GM23248 (cell line): ENCODE results near the gene PTPN6. TPM values are rescaled to one million over a fixed set of nuclear protein-coding genes. Genes with fewer than 3 reads are reported as not detected.

Source experiments
- DNase-seq: peaks from one replicate; pipeline ENCODE4 v3.0.0-alpha.2; 2015
- H2AFZ ChIP-seq: fragments of 200-600 bp; sonication (generic); 2 replicates; pipeline ENCODE4 v1.6.1; 2016; ENCODE audit warnings: antibody characterized with exemption
- H3F3A ChIP-seq: fragments of 200-600 bp; sonication (generic); 2 replicates; pipeline ENCODE4 v1.6.1; 2016; ENCODE audit warnings: mild to moderate bottlenecking, antibody characterized with exemption, mixed run types; ENCODE audit not compliant: insufficient read depth
- H3K27ac ChIP-seq: fragments of 200-600 bp; sonication (generic); 2 replicates; pipeline ENCODE4 v1.5.1; 2016; ENCODE audit warnings: mild to moderate bottlenecking
- H3K27me3 ChIP-seq: fragments of 200-600 bp; sonication (generic); replicated peaks from 2 replicates; pipeline ENCODE4 v1.6.1; 2016; ENCODE audit warnings: mild to moderate bottlenecking; ENCODE audit not compliant: insufficient read depth
- H3K36me3 ChIP-seq: fragments of 200-600 bp; sonication (generic); 2 replicates; pipeline ENCODE4 v1.6.1; 2016; ENCODE audit warnings: low read depth, mild to moderate bottlenecking
- H3K4me1 ChIP-seq: fragments of 200-600 bp; sonication (generic); 2 replicates; pipeline ENCODE4 v1.6.1; 2016; ENCODE audit warnings: mild to moderate bottlenecking; ENCODE audit not compliant: insufficient read depth
- H3K4me2 ChIP-seq: fragments of 200-600 bp; sonication (generic); one replicate; pipeline ENCODE4 v1.6.1; 2016; ENCODE audit warnings: mild to moderate bottlenecking; ENCODE audit not compliant: unreplicated experiment
- H3K4me3 ChIP-seq: fragments of 200-600 bp; sonication (generic); 2 replicates; pipeline ENCODE4 v1.5.1; 2016; ENCODE audit warnings: mild to moderate bottlenecking
- H3K79me2 ChIP-seq: fragments of 200-600 bp; sonication (generic); 2 replicates; pipeline ENCODE4 v1.6.1; 2016; ENCODE audit warnings: mild to moderate bottlenecking; ENCODE audit not compliant: insufficient read depth
- H3K9ac ChIP-seq: fragments of 200-600 bp; sonication (generic); 2 replicates; pipeline ENCODE4 v1.6.1; 2016; ENCODE audit warnings: mild to moderate bottlenecking
- H3K9me2 ChIP-seq: fragments of 200-600 bp; sonication (generic); 2 replicates; pipeline ENCODE4 v1.6.1; 2016; ENCODE audit warnings: mixed run types, mild to moderate bottlenecking, moderate library complexity; ENCODE audit not compliant: insufficient read depth
- H3K9me3 ChIP-seq: fragments of 200-600 bp; sonication (generic); one replicate; pipeline ENCODE4 v1.6.1; 2017; ENCODE audit warnings: low read depth
- H4K20me1 ChIP-seq: fragments of 200-600 bp; sonication (generic); 2 replicates; pipeline ENCODE4 v1.6.0; 2016; ENCODE audit not compliant: insufficient read depth
- EZH2 ChIP-seq: fragments of 200-600 bp; sonication (generic); IDR thresholded peaks from 2 replicates; pipeline ENCODE4 v1.6.1; 2018; ENCODE audit warnings: antibody characterized with exemption, mild to moderate bottlenecking; ENCODE audit not compliant: insufficient read depth, poor library complexity, severe bottlenecking
- EZH2phosphoT487 ChIP-seq: fragments of 200-600 bp; sonication (generic); IDR thresholded peaks from 2 replicates; pipeline ENCODE4 v1.6.1; 2018; ENCODE audit warnings: antibody characterized with exemption, moderate library complexity, mild to moderate bottlenecking, low read depth; ENCODE audit not compliant: insufficient read depth
- WGBS, 2 experiments: methylation state at CpG; one replicate each; pipeline ENCODE4 v1.1.6; 2015 to 2017; ENCODE audit warnings: low lambda C conversion rate in 2 of 2, low coverage in 1 of 2; ENCODE audit errors: missing lambda C conversion rate in 2 of 2; 5-methylcytosine and 5-hydroxymethylcytosine counted together
- in situ Hi-C: fragments of 300-500 bp; cut with MboI; formaldehyde crosslinking; loops from 2 replicates; pipeline ENCODE4 v1.15.0; 2020
- polyA plus RNA-seq: library from polyadenylated mRNA; unstranded; fragments of >200 nt; fragmentation: Nextera tagmentation; extraction: Ambion mirVana; gene quantifications from 2 replicates; pipeline ENCODE4 v1.2.1, GENCODE V29; 2016
- total RNA-seq: library from RNA; depleted of rRNA; stranded (reverse); fragments of >200 nt; shearing (Covaris generic); gene quantifications from 2 replicates; pipeline ENCODE4 v1.2.3, GENCODE V29; 2014

The PTPN6 gene
- total and polyA plus RNA-seq, 2 experiments from 2014 or later = 0.21 TPM; not detected in 1

DNA sequence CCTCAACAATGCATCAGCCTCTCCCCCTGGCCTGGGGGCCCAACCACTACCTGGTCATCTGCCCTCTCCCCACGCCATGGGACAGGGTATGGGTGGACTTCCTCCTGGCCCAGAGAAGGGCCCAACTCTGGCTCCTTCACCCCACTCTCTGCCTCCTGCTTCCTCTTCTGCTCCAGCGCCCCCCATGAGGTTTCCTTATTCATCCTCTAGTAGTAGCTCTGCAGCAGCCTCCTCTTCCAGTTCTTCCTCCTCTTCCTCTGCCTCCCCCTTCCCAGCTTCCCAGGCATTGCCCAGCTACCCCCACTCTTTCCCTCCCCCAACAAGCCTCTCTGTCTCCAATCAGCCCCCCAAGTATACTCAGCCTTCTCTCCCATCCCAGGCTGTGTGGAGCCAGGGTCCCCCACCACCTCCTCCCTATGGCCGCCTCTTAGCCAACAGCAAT is 14.9 kb upstream of the PTPN6 start:
- Histone ChIP-seq H3K79me2 (peaks cover 55% of the 10 kb centered on the region), H3K4me2 (no peak overlapping the region), H3K4me3 (no peak overlapping the region), H3K36me3 (peaks cover 18% of the 10 kb centered on the region; the same call in 1 of the 2 replicates), H3K9me3 (no peaks in the 10 kb centered on the region), H3K9ac (peak overlapping the region; percentile 91; the same call in 1 of the 2 replicates), H3K9me2 (no peaks in the 10 kb centered on the region), H3K27me3 (no peaks in the 10 kb centered on the region), H3K27ac (no peak overlapping the region), H4K20me1 (peaks cover 9% of the 10 kb centered on the region; the same call in 1 of the 2 replicates), H3F3A (peaks cover 64% of the 10 kb centered on the region), H3K4me1 (peaks cover 15% of the 10 kb centered on the region; the same call in 1 of the 2 replicates), H2AFZ (no peak overlapping the region)
- no peak for TF ChIP-seq EZH2
- TF ChIP-seq EZH2phosphoT487 = no peak
- DNase-seq = no peak
- WGBS, 2 experiments = 93 to 99% methylated on average over 3 of the region's 3 CpGs
- in situ Hi-C loops = no loop called here

DNA sequence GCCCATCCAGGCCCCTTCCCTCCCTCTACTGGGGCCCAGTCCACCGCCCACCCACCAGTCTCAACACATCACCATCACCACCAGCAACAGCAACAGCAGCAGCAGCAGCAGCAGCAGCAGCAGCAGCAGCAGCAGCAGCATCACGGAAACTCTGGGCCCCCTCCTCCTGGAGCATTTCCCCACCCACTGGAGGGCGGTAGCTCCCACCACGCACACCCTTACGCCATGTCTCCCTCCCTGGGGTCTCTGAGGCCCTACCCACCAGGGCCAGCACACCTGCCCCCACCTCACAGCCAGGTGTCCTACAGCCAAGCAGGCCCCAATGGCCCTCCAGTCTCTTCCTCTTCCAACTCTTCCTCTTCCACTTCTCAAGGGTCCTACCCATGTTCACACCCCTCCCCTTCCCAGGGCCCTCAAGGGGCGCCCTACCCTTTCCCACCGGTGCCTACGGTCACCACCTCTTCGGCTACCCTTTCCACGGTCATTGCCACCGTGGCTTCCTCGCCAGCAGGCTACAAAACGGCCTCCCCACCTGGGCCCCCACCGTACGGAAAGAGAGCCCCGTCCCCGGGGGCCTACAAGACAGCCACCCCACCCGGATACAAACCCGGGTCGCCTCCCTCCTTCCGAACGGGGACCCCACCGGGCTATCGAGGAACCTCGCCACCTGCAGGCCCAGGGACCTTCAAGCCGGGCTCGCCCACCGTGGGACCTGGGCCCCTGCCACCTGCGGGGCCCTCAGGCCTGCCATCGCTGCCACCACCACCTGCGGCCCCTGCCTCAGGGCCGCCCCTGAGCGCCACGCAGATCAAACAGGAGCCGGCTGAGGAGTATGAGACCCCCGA is 14.3 kb upstream of the PTPN6 start:
- 31 to 45% methylated on average over 12 to 36 of the region's 36 CpGs for WGBS, 2 experiments
- peak overlapping the region; percentile 91 for H3K9ac ChIP-seq
- in situ Hi-C loops = no loop called here
- peaks cover 7% of the 10 kb centered on the region; the same call in 1 of the 2 replicates for H4K20me1 ChIP-seq
- no peak overlapping the region for H2AFZ ChIP-seq
- peaks cover 18% of the 10 kb centered on the region; the same call in 1 of the 2 replicates for H3K36me3 ChIP-seq
- H3K4me1 ChIP-seq = peaks cover 15% of the 10 kb centered on the region; the same call in 1 of the 2 replicates
- H3K79me2 ChIP-seq = peaks cover 49% of the 10 kb centered on the region
- H3K9me2 ChIP-seq = no peaks in the 10 kb centered on the region
- TF ChIP-seq EZH2phosphoT487 = no peak
- TF ChIP-seq EZH2 = no peak
- no peaks in the 10 kb centered on the region for H3K9me3 ChIP-seq
- H3F3A ChIP-seq = peaks cover 67% of the 10 kb centered on the region
- H3K27me3 ChIP-seq = no peaks in the 10 kb centered on the region
- no peak for DNase-seq
- peak overlapping the region; percentile 62 for H3K27ac ChIP-seq
- H3K4me2 ChIP-seq = peak overlapping the region; percentile 92
- peak overlapping the region; percentile 79 for H3K4me3 ChIP-seq

GRCh38 chr12:6937481-6938352 is 13.4 kb upstream of the PTPN6 start:
- in situ Hi-C loops = no loop called here
- H3K9ac ChIP-seq = peak overlapping the region; percentile 91
- H4K20me1 ChIP-seq = peaks cover 4% of the 10 kb centered on the region; the same call in 1 of the 2 replicates
- H3F3A ChIP-seq = peaks cover 64% of the 10 kb centered on the region
- WGBS, 2 experiments = 2% methylated on average over 57 to 77 of the region's 80 CpGs
- peak overlapping the region; percentile 92 for H3K4me2 ChIP-seq
- H3K27me3 ChIP-seq = no peaks in the 10 kb centered on the region
- peak overlapping the region; percentile 62 for H3K27ac ChIP-seq
- DNase-seq = peak; percentile 98
- peaks cover 13% of the 10 kb centered on the region; the same call in 1 of the 2 replicates for H3K36me3 ChIP-seq
- no peak for TF ChIP-seq EZH2phosphoT487
- TF ChIP-seq EZH2 = no peak
- H3K79me2 ChIP-seq = peaks cover 40% of the 10 kb centered on the region
- H2AFZ ChIP-seq = peak overlapping the region; percentile 49; the same call in 1 of the 2 replicates
- no peaks in the 10 kb centered on the region for H3K9me2 ChIP-seq
- H3K9me3 ChIP-seq = no peaks in the 10 kb centered on the region
- H3K4me1 ChIP-seq = peaks cover 20% of the 10 kb centered on the region
- H3K4me3 ChIP-seq = peak overlapping the region; percentile 79
